BE2C (cell line): Measurements from ENCODE around the gene KCNH8.

Experiments used
- DNase-seq: peaks from one replicate; pipeline ENCODE4 v3.0.0-alpha.2; 2020
- H3K27me3 ChIP-seq: fragments of 250-450 bp; sonication (Bioruptor Pico); 2 replicates; pipeline ENCODE4 v1.5.1; 2020; ENCODE audit warnings: mild to moderate bottlenecking
- H3K36me3 ChIP-seq: fragments of 250-450 bp; sonication (Bioruptor Pico); 2 replicates; pipeline ENCODE4 v1.5.1; 2020; ENCODE audit warnings: mild to moderate bottlenecking
- H3K4me1 ChIP-seq: fragments of 250-450 bp; sonication (Bioruptor Pico); 2 replicates; pipeline ENCODE4 v1.5.1; 2020
- H3K4me3 ChIP-seq: 2 replicates; pipeline ENCODE4 v1.5.1; 2011; ENCODE audit warnings: low read depth, low read length
- H3K9me3 ChIP-seq: fragments of 250-450 bp; sonication (Bioruptor Pico); 2 replicates; pipeline ENCODE4 v1.5.1; 2020
- TF ChIP-seq, protein P1 (sequence below): IDR thresholded peaks from 2 replicates; pipeline ENCODE4 v1.5.1; 2012; ENCODE audit warnings: mild to moderate bottlenecking, low read depth, low read length

Gene KCNH8

DNA sequence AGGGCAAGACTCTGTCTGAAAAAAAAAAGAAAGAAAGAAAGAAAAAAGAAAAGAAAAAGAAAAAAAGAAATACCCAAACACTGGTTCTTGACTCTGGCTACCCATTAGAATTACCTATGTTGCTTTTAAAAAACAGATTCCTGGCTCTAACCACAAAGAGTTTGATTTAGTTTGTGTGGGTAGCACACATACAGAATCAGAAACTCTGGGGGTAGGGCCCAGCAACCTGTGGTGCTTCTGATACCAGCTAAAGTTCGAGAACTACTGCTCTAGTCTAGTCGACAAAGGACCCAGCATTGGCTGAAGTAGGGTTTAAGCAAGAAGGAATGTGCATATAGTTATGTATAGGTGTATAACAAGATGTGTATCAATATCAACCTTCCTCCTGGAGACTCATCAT, 393.0 kb downstream of the KCNH8 start:
- no peaks in the 10 kb centered on the region for H3K36me3 ChIP-seq
- no peak for DNase-seq
- no peaks in the 10 kb centered on the region for H3K9me3 ChIP-seq
- TF ChIP-seq, protein P1, sequence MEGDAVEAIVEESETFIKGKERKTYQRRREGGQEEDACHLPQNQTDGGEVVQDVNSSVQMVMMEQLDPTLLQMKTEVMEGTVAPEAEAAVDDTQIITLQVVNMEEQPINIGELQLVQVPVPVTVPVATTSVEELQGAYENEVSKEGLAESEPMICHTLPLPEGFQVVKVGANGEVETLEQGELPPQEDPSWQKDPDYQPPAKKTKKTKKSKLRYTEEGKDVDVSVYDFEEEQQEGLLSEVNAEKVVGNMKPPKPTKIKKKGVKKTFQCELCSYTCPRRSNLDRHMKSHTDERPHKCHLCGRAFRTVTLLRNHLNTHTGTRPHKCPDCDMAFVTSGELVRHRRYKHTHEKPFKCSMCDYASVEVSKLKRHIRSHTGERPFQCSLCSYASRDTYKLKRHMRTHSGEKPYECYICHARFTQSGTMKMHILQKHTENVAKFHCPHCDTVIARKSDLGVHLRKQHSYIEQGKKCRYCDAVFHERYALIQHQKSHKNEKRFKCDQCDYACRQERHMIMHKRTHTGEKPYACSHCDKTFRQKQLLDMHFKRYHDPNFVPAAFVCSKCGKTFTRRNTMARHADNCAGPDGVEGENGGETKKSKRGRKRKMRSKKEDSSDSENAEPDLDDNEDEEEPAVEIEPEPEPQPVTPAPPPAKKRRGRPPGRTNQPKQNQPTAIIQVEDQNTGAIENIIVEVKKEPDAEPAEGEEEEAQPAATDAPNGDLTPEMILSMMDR: no peak
- no peak overlapping the region for H3K4me3 ChIP-seq
- H3K4me1 ChIP-seq: no peaks in the 10 kb centered on the region
- H3K27me3 ChIP-seq: no peaks in the 10 kb centered on the region

DNA sequence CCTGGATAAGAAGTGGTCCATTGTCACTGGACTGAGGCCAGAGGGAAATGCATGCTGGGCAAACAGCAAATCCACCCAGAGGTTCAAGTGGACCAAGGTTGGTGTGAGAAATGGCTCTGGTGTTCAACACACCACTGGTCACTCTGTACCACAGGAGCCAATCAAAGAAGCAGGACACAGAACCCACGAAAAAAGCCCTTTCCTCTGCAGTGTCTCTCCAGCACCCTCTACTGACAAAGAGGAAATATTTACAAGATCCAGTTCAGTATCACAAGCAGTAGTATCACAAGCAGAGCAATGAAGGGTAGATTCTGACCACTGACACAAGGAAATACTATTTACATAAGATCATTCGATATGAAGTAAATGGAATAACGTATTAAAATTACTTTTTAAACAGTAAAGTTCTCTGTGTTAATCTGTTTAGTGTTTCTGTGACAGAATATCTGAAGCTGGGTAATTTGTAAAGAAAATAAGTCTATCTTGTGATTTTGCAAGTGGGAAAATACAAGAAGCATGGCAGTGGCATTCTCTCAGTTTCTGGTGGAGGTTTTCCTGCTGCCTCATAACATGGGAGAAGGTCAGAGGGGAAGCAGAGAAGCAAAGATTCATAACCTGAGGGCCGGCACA, 395.0 kb downstream of the KCNH8 start:
- TF ChIP-seq, protein P1: peak; percentile 79
- peak; percentile 5 for DNase-seq
- Histone ChIP-seq H3K36me3 (no peaks in the 10 kb centered on the region), H3K9me3 (no peaks in the 10 kb centered on the region), H3K27me3 (no peaks in the 10 kb centered on the region), H3K4me3 (no peak overlapping the region), H3K4me1 (no peaks in the 10 kb centered on the region)

DNA sequence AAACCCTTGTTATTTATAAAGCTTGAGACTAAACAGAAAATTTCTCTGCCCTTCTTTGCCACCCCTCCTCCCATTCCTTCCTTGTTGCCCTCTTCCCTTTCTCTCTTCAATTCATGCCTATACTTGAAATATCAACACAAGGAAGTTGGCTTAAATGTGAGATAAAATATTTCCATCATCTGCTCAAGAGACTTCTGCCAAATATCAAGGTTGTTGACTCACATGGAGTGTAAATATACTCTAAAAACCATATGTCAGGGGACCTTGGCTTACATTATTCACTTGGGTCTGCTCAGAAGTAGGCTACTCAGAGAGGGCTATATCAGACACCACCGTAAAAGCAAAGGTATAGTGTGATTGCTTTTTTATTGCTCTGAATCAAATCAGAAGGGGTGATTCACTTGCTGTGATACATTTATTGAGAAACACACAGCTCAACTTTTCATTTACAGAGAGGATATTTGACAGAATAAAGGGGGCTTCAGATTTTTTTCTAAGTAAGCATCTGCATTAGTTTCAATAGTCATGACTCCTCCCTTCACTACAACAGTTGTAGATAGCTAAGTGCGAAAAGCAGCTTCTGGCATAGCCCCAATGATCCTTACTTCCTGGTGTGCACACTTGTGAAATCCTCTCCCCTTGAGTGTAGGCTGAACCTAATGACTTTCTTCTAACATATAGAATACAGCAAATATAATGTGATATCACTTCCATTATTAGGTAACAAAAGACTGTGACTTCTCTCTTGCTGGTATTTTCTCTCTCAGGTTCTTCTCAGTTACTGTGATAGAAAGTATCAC, 399.6 kb downstream of the KCNH8 start:
- TF ChIP-seq, protein P1: no peak
- H3K27me3 ChIP-seq: no peaks in the 10 kb centered on the region
- no peak overlapping the region for H3K4me3 ChIP-seq
- DNase-seq: no peak
- no peaks in the 10 kb centered on the region for H3K4me1 ChIP-seq
- H3K9me3 ChIP-seq: no peaks in the 10 kb centered on the region
- H3K36me3 ChIP-seq: no peaks in the 10 kb centered on the region

GRCh38 chr3:19559724-19560442, 411.6 kb downstream of the KCNH8 start:
- Histone ChIP-seq H3K27me3 (no peaks in the 10 kb centered on the region), H3K4me3 (no peak overlapping the region), H3K4me1 (no peaks in the 10 kb centered on the region), H3K9me3 (no peaks in the 10 kb centered on the region), H3K36me3 (no peaks in the 10 kb centered on the region)
- TF ChIP-seq, protein P1: no peak
- no peak for DNase-seq

DNA sequence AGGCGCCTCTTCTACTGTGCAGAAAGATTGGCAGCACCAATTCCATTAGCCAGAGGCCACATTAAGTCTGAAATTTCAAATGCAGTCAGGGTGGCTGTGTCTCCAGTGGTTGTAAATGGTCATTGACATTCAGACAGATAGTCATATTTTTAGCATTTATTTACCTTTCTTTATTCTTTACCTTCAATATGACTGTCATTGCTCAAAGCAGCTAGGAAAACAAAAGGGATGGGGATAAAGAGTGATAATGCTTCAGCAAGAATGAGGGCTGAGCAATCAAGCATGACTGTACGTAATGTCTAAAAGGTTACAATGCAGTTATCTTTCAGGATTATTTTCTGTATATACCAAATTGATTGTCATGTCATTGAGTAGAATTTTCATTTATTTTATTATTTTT, 425.3 kb downstream of the KCNH8 start:
- Histone ChIP-seq H3K36me3 (no peaks in the 10 kb centered on the region), H3K4me1 (no peaks in the 10 kb centered on the region), H3K4me3 (no peak overlapping the region), H3K9me3 (no peaks in the 10 kb centered on the region), H3K27me3 (no peaks in the 10 kb centered on the region)
- no peak for DNase-seq
- TF ChIP-seq, protein P1: no peak
